OCI-LY3 (cell line): ENCODE results near the gene BPIFB4.

Source experiments
- EZH2phosphoT487 ChIP-seq: fragments of 200-600 bp; shearing (Covaris generic); IDR thresholded peaks from 2 replicates; pipeline ENCODE4 v1.6.1; 2018; ENCODE audit warnings: antibody characterized with exemption, mixed run types, low read depth
- TF ChIP-seq, protein P1 (sequence below): fragments of 200-600, 300-600 bp; sonication (generic); IDR thresholded peaks from 2 replicates; pipeline ENCODE4 v1.5.1; 2014; ENCODE audit warnings: antibody characterized with exemption, low read length, low read depth

GRCh38 chr20:33091693-33092092, 12.2 kb downstream of the BPIFB4 start:
- TF ChIP-seq, protein P1, sequence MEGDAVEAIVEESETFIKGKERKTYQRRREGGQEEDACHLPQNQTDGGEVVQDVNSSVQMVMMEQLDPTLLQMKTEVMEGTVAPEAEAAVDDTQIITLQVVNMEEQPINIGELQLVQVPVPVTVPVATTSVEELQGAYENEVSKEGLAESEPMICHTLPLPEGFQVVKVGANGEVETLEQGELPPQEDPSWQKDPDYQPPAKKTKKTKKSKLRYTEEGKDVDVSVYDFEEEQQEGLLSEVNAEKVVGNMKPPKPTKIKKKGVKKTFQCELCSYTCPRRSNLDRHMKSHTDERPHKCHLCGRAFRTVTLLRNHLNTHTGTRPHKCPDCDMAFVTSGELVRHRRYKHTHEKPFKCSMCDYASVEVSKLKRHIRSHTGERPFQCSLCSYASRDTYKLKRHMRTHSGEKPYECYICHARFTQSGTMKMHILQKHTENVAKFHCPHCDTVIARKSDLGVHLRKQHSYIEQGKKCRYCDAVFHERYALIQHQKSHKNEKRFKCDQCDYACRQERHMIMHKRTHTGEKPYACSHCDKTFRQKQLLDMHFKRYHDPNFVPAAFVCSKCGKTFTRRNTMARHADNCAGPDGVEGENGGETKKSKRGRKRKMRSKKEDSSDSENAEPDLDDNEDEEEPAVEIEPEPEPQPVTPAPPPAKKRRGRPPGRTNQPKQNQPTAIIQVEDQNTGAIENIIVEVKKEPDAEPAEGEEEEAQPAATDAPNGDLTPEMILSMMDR = no peak
- TF ChIP-seq EZH2phosphoT487 = no peak
